Body of pancreas (tissue), 4 donors: ENCODE results near the gene PRKAG2.

Experiments
- CTCF ChIP-seq, 7 experiments: fragments of 450-650 bp in 4 of 7; fragments of 200-600 bp in 3 of 7; sonication (generic) in 3 of 7; IDR thresholded peaks; one replicate each; pipeline ENCODE4 v1.5.1; 2016 to 2019; ENCODE audit warnings: antibody characterized with exemption in 7 of 7
- POLR2A ChIP-seq, 3 donors: fragments of 450-650 bp; IDR thresholded peaks; one replicate each; pipeline ENCODE4 v1.6.1; 2016; ENCODE audit warnings: antibody characterized with exemption in 3 of 3, mild to moderate bottlenecking in 2 of 3

- no peak for TF ChIP-seq POLR2A (IDR thresholded peaks at IDR 0.05)
- no peak for TF ChIP-seq CTCF (IDR thresholded peaks at IDR 0.05)
Measured at GRCh38 chr7:151694828-151695580, 181.9 kb downstream of the PRKAG2 start.
